HL-60 (cell line): ENCODE data around the gene WDR43.
A peak's percentile ranks its signal among the peaks of the same experiment; 100 is the strongest.

Experiments used
- CTCF ChIP-seq: IDR thresholded peaks from one replicate; pipeline ENCODE4 v1.5.1; 2011; ENCODE audit warnings: low read length, control low read depth, inconsistent platforms; ENCODE audit not compliant: insufficient read depth
- POLR2AphosphoS5 ChIP-seq: IDR thresholded peaks from 2 replicates; pipeline ENCODE4 v1.6.1; 2012; ENCODE audit warnings: low read depth
- SPI1 ChIP-seq: IDR thresholded peaks from 2 replicates; pipeline ENCODE4 v1.6.1; 2012; ENCODE audit warnings: low read depth, mild to moderate bottlenecking, borderline replicate concordance
- TF ChIP-seq, protein P1 (sequence below): IDR thresholded peaks from 2 replicates; pipeline ENCODE4 v1.6.1; 2012; ENCODE audit warnings: low read depth; ENCODE audit not compliant: insufficient replicate concordance

DNA sequence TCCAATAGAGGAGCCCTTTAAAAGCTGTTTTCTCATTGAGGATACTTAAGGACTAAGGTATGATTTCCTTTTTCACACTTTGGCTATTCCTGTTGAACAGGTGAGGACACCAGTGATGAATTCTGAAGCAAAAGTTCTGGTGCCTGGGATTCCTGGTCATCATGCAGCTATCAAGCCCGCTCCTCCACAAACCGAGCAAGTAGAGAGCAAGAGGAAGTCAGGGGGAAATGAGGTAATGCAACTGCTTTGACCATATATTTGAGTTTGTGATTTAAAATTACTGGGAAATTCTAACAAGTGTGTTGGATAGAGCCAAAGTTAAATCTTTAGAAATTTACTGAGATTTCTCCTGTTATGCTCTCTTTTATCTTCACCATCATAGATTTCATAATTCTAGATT is 33.0 kb downstream of the WDR43 start:
- TF ChIP-seq CTCF (no peak), POLR2AphosphoS5 (no peak), SPI1 (peak; percentile 45; the same call in 1 of the 2 replicates)
- TF ChIP-seq, protein P1, sequence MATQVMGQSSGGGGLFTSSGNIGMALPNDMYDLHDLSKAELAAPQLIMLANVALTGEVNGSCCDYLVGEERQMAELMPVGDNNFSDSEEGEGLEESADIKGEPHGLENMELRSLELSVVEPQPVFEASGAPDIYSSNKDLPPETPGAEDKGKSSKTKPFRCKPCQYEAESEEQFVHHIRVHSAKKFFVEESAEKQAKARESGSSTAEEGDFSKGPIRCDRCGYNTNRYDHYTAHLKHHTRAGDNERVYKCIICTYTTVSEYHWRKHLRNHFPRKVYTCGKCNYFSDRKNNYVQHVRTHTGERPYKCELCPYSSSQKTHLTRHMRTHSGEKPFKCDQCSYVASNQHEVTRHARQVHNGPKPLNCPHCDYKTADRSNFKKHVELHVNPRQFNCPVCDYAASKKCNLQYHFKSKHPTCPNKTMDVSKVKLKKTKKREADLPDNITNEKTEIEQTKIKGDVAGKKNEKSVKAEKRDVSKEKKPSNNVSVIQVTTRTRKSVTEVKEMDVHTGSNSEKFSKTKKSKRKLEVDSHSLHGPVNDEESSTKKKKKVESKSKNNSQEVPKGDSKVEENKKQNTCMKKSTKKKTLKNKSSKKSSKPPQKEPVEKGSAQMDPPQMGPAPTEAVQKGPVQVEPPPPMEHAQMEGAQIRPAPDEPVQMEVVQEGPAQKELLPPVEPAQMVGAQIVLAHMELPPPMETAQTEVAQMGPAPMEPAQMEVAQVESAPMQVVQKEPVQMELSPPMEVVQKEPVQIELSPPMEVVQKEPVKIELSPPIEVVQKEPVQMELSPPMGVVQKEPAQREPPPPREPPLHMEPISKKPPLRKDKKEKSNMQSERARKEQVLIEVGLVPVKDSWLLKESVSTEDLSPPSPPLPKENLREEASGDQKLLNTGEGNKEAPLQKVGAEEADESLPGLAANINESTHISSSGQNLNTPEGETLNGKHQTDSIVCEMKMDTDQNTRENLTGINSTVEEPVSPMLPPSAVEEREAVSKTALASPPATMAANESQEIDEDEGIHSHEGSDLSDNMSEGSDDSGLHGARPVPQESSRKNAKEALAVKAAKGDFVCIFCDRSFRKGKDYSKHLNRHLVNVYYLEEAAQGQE, result no peak
